Gastroesophageal sphincter (tissue), 4 donors: ENCODE measurements around the gene FMR1. TPM values are rescaled to one million over a fixed set of nuclear protein-coding genes. Genes with fewer than 3 reads are reported as not detected.

ENCODE experiments used
- ATAC-seq: fragments of 150-250 bp; one replicate; pipeline ENCODE4 v1.9.1; 2016; ENCODE audit warnings: mild to moderate bottlenecking, moderate library complexity
- H3K27ac ChIP-seq, 4 donors: fragments of 200-600 bp; sonication (generic) in 3 of 4; 1 replicate in 3 of 4; 2 replicates in 1 of 4; pipeline ENCODE4 v1.5.1; 2016 to 2019
- H3K27me3 ChIP-seq: fragments of 200-600 bp; sonication (generic); one replicate; pipeline ENCODE4 v1.5.1; 2019
- H3K36me3 ChIP-seq, 2 donors: fragments of 200-600 bp; sonication (generic); one replicate each; pipeline ENCODE4 v1.5.1; 2019; ENCODE audit warnings: control low read depth in 1 of 2
- H3K4me1 ChIP-seq, 3 donors: fragments of 200-600 bp; sonication (generic); 1 replicate in 2 of 3; 2 replicates in 1 of 3; pipeline ENCODE4 v1.5.1; 2016 to 2019; ENCODE audit warnings: control low read depth in 2 of 3
- H3K4me3 ChIP-seq, 2 donors: fragments of 200-600 bp; sonication (generic); one replicate each; pipeline ENCODE4 v1.5.1; 2019; ENCODE audit warnings: mild to moderate bottlenecking in 1 of 2, moderate library complexity in 1 of 2
- H3K9me3 ChIP-seq, 3 donors: fragments of 200-600 bp; sonication (generic); one replicate each; pipeline ENCODE4 v1.5.1; 2017 to 2019; ENCODE audit warnings: control low read depth in 2 of 3
- CTCF ChIP-seq, 4 experiments: fragments of 200-600 bp in 2 of 4; fragments of 450-650 bp in 2 of 4; sonication (generic) in 1 of 4; IDR thresholded peaks; one replicate each; pipeline ENCODE4 v1.5.1; 2017 to 2019; ENCODE audit warnings: antibody characterized with exemption in 4 of 4, mild to moderate bottlenecking in 2 of 4, moderate library complexity in 2 of 4
- EP300 ChIP-seq: sonication (generic); formaldehyde crosslinking; IDR thresholded peaks from one replicate; pipeline ENCODE4 v1.6.1; 2017; ENCODE audit warnings: antibody characterized with exemption, mild to moderate bottlenecking
- POLR2A ChIP-seq, 2 donors: fragments of 450-650 bp; IDR thresholded peaks; one replicate each; pipeline ENCODE4 v1.6.1; 2017; ENCODE audit warnings: antibody characterized with exemption in 2 of 2, mild to moderate bottlenecking in 2 of 2, moderate library complexity in 1 of 2
- POLR2AphosphoS5 ChIP-seq: sonication (generic); formaldehyde crosslinking; IDR thresholded peaks from one replicate; pipeline ENCODE4 v1.6.1; 2017; ENCODE audit warnings: antibody characterized with exemption
- WGBS, 2 donors: methylation state at CpG; one replicate each; pipeline ENCODE4 v1.1.5; 2018; ENCODE audit warnings: low coverage in 1 of 2; 5-methylcytosine and 5-hydroxymethylcytosine counted together
- total RNA-seq, 4 donors: library from RNA; depleted of rRNA; stranded (reverse); fragments of >200 nt; gene quantifications; one replicate each; pipeline ENCODE4 v1.1.0, GENCODE V29; 2016

Gene FMR1
- total RNA-seq, 4 donors from 2014 or later: 23.2 to 36.6 (median 31.5) TPM

GRCh38 chrX:147950352-147950751, 38.6 kb downstream of the FMR1 start:
- ATAC-seq: no peak
- Histone ChIP-seq H3K27me3 (no peaks in the 10 kb centered on the region), H3K27ac (no peak overlapping the region), H3K4me3 (no peak overlapping the region), H3K9me3 (no peaks in the 10 kb centered on the region), H3K36me3 (peaks cover 0 to 35% of the 10 kb centered on the region in 2 donors), H3K4me1 (no peaks in the 10 kb centered on the region)
- TF ChIP-seq POLR2A (IDR thresholded peaks at IDR 0.05): no peak
- no peak for TF ChIP-seq CTCF (IDR thresholded peaks at IDR 0.05)
- TF ChIP-seq EP300: no peak
- WGBS, 2 donors: 100% methylated on average over 1 of the region's 1 CpG

- H3K27me3 ChIP-seq: no peaks in the 10 kb centered on the region
- ATAC-seq: no peak
- H3K27ac ChIP-seq: no peak overlapping the region
- no peaks in the 10 kb centered on the region for H3K9me3 ChIP-seq
- H3K36me3 ChIP-seq: peaks cover 0 to under 1% of the 10 kb centered on the region in 2 donors
- WGBS, 2 donors: no CpG with 5 or more reads among the region's 2 CpGs
- no peaks in the 10 kb centered on the region for H3K4me1 ChIP-seq
- no peak overlapping the region for H3K4me3 ChIP-seq
- TF ChIP-seq EP300: no peak
Observed at GRCh38 chrX:147953976-147954375, 42.3 kb downstream of the FMR1 start.

GRCh38 chrX:147957291-147957690, 45.6 kb downstream of the FMR1 start:
- no peak for TF ChIP-seq POLR2AphosphoS5
- TF ChIP-seq POLR2A (IDR thresholded peaks at IDR 0.05): no peak
- no peak for TF ChIP-seq EP300
- Histone ChIP-seq H3K4me1 (no peaks in the 10 kb centered on the region), H3K27me3 (no peaks in the 10 kb centered on the region), H3K27ac (no peak overlapping the region), H3K4me3 (no peak overlapping the region), H3K36me3 (no peaks in the 10 kb centered on the region), H3K9me3 (no peaks in the 10 kb centered on the region)
- no peak for ATAC-seq
- 40% methylated on average over 1 of the region's 2 CpGs; no CpG with 5 or more reads in 1 of the 2 donors for WGBS, 2 donors

GRCh38 chrX:147958291-147958690, 46.6 kb downstream of the FMR1 start:
- Histone ChIP-seq H3K36me3 (no peaks in the 10 kb centered on the region), H3K9me3 (no peaks in the 10 kb centered on the region), H3K27me3 (no peaks in the 10 kb centered on the region), H3K4me3 (no peak overlapping the region), H3K27ac (no peak overlapping the region), H3K4me1 (no peaks in the 10 kb centered on the region)
- no peak for ATAC-seq
- 88% methylated on average over 1 of the region's 1 CpG; no CpG with 5 or more reads in 1 of the 2 donors for WGBS, 2 donors
- TF ChIP-seq EP300 (no peak), POLR2A (IDR thresholded peaks at IDR 0.05) (no peak), CTCF (IDR thresholded peaks at IDR 0.05) (no peak), POLR2AphosphoS5 (no peak)

GRCh38 chrX:147960722-147961121, 49.0 kb downstream of the FMR1 start:
- Histone ChIP-seq H3K36me3 (no peaks in the 10 kb centered on the region), H3K4me3 (no peak overlapping the region), H3K4me1 (no peaks in the 10 kb centered on the region), H3K27ac (no peak overlapping the region), H3K9me3 (no peaks in the 10 kb centered on the region), H3K27me3 (no peaks in the 10 kb centered on the region)
- ATAC-seq: no peak
- TF ChIP-seq POLR2A (IDR thresholded peaks at IDR 0.05) (no peak), CTCF (IDR thresholded peaks at IDR 0.05) (no peak), POLR2AphosphoS5 (no peak), EP300 (no peak)
- WGBS, 2 donors: 53 to 73% methylated on average over 2 of the region's 2 CpGs

- no peaks in the 10 kb centered on the region for H3K27me3 ChIP-seq
- WGBS, 2 donors: 50% methylated on average over 1 of the region's 1 CpG
- TF ChIP-seq EP300 (no peak), POLR2AphosphoS5 (no peak), CTCF (IDR thresholded peaks at IDR 0.05) (no peak), POLR2A (IDR thresholded peaks at IDR 0.05) (no peak)
- ATAC-seq: no peak
- H3K9me3 ChIP-seq: no peaks in the 10 kb centered on the region
- H3K36me3 ChIP-seq: no peaks in the 10 kb centered on the region
- no peaks in the 10 kb centered on the region for H3K4me1 ChIP-seq
- H3K4me3 ChIP-seq: no peak overlapping the region
- no peak overlapping the region for H3K27ac ChIP-seq
Observed at GRCh38 chrX:147962476-147962875, 50.8 kb downstream of the FMR1 start.
